ENCODE results near the gene LLCFC1. TPM values are rescaled to one million over a fixed set of nuclear protein-coding genes. Genes with fewer than 3 reads are reported as not detected.

The LLCFC1 gene
- total and polyA plus RNA-seq, 4 donors = not detected

- Histone ChIP-seq H3K9me3 (ENCODE audit: control insufficient read depth in 4 of 4, low read length in 3 of 4) (no peaks in the 10 kb centered on the region), H3K4me1 (ENCODE audit: control insufficient read depth in 4 of 4, insufficient read depth in 4 of 4, low read length in 3 of 4) (no peaks in the 10 kb centered on the region), H3K4me3 (ENCODE audit: low read depth in 1 of 3, low read length in 3 of 3) (no peak overlapping the region), H3K27ac (ENCODE audit: low read depth in 1 of 2, low read length in 2 of 2) (no peak overlapping the region), H3K9ac (ENCODE audit: low read depth in 1 of 2, low read length in 2 of 2) (no peak overlapping the region), H3K36me3 (ENCODE audit: control insufficient read depth in 4 of 4, insufficient read depth in 3 of 4, low read depth in 1 of 4, low read length in 3 of 4) (no peaks in the 10 kb centered on the region), H3K27me3 (ENCODE audit: control insufficient read depth in 4 of 4, insufficient read depth in 4 of 4, low read length in 3 of 4) (peaks cover 0 to 3% (median 0%) of the 10 kb centered on the region in 4 donors)
- DNase-seq (ENCODE audit: low spot score) = no peak
- no peak for TF ChIP-seq HNF4A (conservative IDR thresholded peaks at IDR 0.05)
- TF ChIP-seq YY1 (IDR thresholded peaks at IDR 0.05) = no peak
- TF ChIP-seq SP1 (IDR thresholded peaks at IDR 0.05) = no peak
- no peak for TF ChIP-seq FOXA2 (IDR thresholded peaks at IDR 0.05)
- 79% methylated on average over 6 of the region's 6 CpGs for WGBS
Observed at GRCh38 chr7:142964502-142965246, 25.4 kb downstream of the LLCFC1 start.

GRCh38 chr7:142968229-142968628 is 28.9 kb downstream of the LLCFC1 start:
- Histone ChIP-seq H3K27ac (ENCODE audit: low read depth in 1 of 2, low read length in 2 of 2) (no peak overlapping the region), H3K4me1 (ENCODE audit: control insufficient read depth in 4 of 4, insufficient read depth in 4 of 4, low read length in 3 of 4) (no peaks in the 10 kb centered on the region), H3K27me3 (ENCODE audit: control insufficient read depth in 4 of 4, insufficient read depth in 4 of 4, low read length in 3 of 4) (peaks cover 0 to 3% (median 0%) of the 10 kb centered on the region in 4 donors), H3K9ac (ENCODE audit: low read depth in 1 of 2, low read length in 2 of 2) (no peak overlapping the region), H3K36me3 (ENCODE audit: control insufficient read depth in 4 of 4, insufficient read depth in 3 of 4, low read depth in 1 of 4, low read length in 3 of 4) (no peaks in the 10 kb centered on the region), H3K9me3 (ENCODE audit: control insufficient read depth in 4 of 4, low read length in 3 of 4) (no peaks in the 10 kb centered on the region), H3K4me3 (ENCODE audit: low read depth in 1 of 3, low read length in 3 of 3) (no peak overlapping the region)
- no peak for DNase-seq (ENCODE audit: low spot score)
- no peak for TF ChIP-seq NR2F2 (IDR thresholded peaks at IDR 0.05)
- TF ChIP-seq YY1 (IDR thresholded peaks at IDR 0.05) = no peak
- no peak for TF ChIP-seq HNF4G (IDR thresholded peaks at IDR 0.05)
- no peak for TF ChIP-seq FOXA1 (IDR thresholded peaks at IDR 0.05)
- TF ChIP-seq SP1 (IDR thresholded peaks at IDR 0.05) = no peak
- no peak for TF ChIP-seq GABPA (IDR thresholded peaks at IDR 0.05 in 1 of 2, conservative IDR thresholded peaks at IDR 0.05 in 1 of 2)
- TF ChIP-seq MAX (IDR thresholded peaks at IDR 0.05) = no peak
- TF ChIP-seq FOXA2 (IDR thresholded peaks at IDR 0.05) = no peak
- TF ChIP-seq HNF4A (conservative IDR thresholded peaks at IDR 0.05) = no peak
- TF ChIP-seq ZBTB33 (IDR thresholded peaks at IDR 0.05) = no peak
- TF ChIP-seq REST (IDR thresholded peaks at IDR 0.05) = no peak
- no peak for TF ChIP-seq RAD21 (IDR thresholded peaks at IDR 0.05)
- no peak for TF ChIP-seq RXRA (IDR thresholded peaks at IDR 0.05)
- no peak for TF ChIP-seq ATF3 (IDR thresholded peaks at IDR 0.05)
- TF ChIP-seq EGR1 (IDR thresholded peaks at IDR 0.05; ENCODE audit: low read depth in 2 of 2) = no peak
- TF ChIP-seq JUND (IDR thresholded peaks at IDR 0.05) = no peak
- no peak for TF ChIP-seq TAF1 (conservative IDR thresholded peaks at IDR 0.05)
- TF ChIP-seq CTCF (IDR thresholded peaks at IDR 0.05; ENCODE audit: low read depth, low read length, missing input control) = no peak
- 78% methylated on average over 4 of the region's 4 CpGs for WGBS
